Measurements from ENCODE around the gene ADAM11.

ADAM11 gene

GRCh38 chr17:44757045-44757917 is 1.5 kb upstream of the ADAM11 start:
- DNase-seq = no peak

DNA sequence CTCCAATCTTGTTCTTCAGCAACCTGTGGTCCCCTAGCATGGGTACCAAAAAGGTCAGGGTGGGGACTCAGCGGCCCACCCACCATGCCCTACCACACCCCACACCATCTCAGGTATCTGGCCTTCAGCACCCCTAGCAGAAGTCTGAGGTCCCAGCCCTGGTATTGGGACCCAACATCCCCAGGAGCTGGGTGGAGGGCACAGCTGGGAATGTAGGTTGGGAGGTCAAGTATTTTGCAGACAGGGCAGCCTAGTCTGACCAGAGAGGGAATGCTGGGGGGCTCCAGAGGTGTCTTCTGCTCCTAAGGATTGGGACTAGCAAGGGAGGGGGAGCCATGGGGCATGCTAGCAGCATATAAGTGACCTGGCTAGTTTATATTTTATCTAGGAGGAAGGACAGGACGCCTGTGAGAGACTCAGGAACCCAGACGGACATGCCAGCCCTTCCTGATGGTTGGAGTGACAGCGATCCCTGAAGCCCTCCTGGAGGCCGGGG is 822 bp upstream of the ADAM11 start:
- no peak for DNase-seq

DNA sequence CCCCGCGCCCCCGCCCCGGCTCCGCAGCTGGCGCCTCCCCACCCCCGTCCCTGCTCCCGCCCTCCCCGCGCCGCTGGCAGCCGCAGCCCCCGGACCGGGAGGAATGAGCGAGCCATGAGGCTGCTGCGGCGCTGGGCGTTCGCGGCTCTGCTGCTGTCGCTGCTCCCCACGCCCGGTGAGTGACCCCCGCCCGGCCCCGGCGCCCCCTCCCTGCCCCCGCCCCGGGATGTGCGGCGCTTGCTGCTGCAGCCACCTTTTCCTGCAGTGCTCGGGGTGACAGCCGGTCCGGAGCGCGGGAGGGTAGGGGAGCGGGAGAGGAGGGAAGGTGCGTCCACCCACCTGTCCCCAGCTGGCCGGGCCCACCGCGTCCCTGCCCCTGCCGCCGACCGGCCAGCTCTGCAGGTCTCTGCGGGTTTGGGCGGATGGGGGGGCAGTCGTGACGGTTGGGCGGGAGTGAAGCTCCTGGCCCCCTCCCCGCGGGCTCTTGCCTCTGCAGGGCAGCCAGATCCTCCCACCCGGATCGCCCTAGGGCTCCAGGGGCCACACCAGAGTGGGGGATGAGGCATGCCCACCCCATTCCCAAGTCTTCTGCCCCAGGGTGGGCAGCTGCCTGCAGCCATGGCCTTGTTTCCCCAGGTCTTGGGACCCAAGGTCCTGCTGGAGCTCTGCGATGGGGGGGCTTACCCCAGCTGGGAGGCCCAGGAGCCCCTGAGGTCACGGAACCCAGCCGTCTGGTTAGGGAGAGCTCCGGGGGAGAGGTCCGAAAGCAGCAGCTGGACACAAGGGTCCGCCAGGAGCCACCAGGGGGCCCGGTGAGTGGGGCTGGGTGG is 513 bp downstream of the ADAM11 start:
- no peak for DNase-seq

DNA sequence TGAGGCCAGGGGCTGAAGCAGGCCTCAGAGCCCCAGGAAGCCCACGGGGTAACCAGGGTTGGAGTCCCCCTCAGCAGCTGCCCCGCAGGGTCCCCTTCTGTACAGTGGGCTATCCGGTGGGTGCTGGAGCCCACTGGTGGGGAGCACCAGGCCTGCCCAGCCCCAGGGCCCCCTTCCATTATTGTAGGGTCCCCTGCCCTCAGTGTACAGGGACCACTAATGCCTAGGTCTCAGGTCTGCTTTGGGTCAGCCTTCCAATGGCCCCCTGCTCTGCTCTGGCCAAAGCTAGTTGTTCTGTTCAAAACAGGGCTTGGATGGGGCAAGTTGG is 1.1 kb downstream of the ADAM11 start:
- DNase-seq = no peak

DNA sequence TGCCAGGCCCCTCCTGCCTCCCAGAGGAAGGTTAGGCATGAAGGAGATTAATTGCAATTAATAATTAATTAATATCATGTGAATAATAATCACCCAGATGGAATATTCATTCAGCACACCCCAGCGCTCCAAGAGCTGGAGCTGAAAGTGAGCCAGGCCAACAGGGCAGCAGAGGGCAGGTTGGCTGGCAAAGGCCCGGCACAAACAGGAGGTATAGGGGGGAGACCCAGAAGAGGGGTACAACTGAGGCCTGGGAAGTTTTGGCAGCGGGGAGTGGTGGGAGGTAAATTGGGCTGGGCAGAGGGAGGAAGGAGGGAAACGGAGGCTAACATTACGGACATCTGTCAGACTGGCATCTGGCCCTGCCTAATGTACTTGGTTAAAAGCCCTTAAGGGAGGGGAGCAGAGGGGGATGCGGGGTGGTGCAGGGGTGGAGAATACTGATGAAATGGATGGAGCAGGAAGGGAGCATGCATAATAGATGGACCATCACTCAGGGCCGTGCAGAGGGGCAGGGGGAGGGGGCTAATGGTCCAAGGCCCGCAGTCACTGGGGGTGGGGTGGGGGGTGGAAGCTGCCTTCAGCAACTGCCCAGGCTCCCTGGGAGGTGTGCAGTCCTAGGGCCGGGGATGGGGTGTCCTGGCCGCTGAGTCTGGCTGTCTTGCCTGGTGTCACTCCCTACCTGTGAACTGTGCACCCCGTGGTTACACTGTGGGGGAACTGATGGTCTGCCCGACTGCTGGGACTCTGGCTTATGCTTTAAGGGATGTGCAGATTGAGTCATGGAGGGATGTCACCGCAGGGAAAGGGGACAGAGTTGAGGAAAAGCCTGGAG is 1.9 kb downstream of the ADAM11 start:
- no peak for DNase-seq

DNA sequence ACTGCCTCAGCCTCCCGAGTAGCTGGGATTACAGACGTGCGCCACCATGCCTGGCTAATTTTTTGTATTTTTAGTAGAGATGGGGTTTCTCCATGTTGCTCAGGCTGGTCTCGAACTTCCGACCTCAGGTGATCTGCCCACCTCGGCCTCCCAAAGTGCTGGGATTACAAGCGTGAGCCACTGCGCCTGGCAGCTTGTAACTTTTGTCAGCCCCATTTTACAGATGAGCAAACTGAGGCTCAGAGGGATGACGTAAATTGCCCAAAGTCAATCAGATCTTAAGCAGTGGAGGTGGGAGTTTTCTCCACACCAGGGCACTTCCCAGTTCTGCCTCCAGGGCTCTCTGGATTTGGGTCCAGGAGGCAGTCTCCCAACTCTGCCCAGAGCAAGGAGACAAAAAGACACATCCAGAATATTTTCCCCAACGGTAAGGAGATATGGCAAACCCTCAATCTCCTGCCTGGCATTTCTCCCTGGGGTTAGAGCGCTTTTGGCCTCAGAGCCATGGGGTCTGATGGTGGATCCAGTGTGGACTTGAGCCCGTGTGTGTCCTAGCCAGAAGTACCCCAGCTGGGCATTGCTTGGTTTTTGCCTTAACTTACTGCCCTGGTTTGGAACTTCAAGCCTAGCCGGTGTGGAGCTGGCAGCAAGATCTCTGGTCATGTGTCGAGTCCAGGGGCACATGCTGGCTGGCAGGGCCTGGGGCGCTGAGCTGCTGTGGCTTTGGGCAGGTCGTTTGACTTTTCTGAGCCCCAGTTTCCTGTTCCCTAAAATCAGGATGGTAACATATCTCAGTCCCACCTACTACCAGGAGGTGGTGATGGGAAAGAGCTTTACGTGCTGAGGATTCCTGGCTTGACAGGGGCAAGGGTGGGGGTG is 3.4 kb downstream of the ADAM11 start:
- DNase-seq = no peak

DNA sequence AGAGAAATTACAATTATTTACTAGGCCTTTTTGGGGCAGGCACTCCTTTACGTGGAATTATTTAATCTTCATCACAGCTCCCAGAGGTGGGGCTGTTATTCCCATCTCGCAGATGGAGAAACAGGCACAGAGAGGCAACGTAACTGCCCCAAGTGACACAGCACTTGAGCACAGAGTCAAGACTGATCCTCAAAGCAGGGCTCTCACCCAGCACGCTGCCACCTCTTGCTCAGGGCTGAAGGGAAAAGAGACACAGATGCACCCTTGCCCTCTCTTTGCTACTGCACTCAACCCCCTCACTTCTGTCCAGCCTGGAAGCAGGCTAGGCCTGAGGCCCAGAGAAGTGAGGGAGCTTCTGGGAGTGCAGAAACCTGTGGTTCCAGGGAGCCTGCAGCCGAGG is 4.4 kb downstream of the ADAM11 start:
- no peak for DNase-seq

DNA sequence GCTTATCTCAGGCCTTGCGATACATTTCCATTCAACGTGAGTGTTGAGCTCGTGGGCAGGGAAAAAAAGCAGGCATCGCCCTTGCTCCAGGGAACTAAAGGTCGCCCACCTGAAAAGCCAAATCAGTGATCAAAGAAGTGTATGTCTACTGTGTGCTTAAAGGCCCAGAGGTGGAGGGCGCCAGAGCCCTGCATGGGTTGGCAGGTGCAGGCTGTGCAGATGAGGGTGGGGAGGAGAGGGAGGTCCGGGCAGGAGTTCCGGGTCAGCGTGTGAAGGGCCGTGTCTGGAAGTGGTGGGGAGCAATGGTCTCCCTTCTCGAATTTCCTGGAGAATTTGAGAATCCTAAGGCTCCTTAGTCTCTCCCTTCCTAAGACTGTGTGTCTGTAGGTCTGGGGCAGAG is 7.2 kb downstream of the ADAM11 start:
- DNase-seq = no peak

DNA sequence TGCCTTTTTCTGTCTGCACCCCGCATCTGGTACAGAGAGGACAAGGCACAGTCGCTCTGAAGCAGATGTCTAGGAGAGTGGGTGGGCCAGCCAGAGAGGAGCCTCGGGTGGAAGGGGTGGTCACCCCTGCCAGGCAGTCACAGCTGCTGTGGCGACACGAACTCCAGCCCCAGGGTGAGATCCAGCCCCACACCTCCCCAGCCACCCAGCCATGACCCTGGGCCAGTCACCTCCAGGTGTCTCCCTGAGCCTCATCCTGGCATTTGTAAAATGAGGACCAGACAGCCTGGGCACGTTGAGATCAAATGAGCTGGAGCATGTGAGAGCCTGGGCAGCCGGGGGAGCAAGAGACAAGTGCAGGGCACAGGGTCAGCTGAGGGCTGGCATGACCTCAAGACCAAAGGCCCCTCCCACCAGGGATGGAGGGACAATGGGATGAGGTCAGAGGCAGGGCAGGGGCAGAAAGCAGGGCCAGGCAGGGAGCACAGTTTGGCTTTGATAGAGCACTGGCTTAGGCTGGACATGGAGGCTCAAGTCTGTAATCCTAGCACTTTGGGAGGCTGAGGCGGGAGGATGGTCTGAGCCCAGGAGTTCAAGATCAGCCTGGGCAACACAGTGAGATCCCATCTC is 7.7 kb downstream of the ADAM11 start:
- DNase-seq = peak in 26 of 56 donors; percentile 11 to 68 (median 36)

- DNase-seq = no peak
Observed at GRCh38 chr17:44767493-44767892, 8.7 kb downstream of the ADAM11 start.

GRCh38 chr17:44768505-44769142 is 9.8 kb downstream of the ADAM11 start:
- DNase-seq = no peak

DNA sequence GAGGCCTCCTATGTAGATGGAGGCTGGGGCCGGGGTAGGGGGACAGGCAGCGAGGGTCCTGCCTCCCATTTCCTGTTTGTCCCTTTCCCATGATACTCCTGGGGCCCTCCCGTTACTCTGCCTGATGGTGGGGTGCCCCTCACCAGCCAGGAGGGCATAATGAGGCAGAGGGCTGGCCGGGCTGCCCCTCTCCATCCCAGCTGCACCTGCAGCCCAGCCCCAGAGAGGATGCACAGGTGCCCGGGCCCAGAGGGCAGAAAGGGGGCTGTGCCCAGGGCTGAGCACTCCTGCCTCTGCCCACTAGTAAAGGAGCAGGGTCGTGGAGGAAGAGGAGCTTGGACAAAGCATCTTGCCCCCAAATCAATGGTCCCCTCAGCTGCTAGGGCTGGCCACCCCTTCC is 10.4 kb downstream of the ADAM11 start:
- no peak for DNase-seq

DNA sequence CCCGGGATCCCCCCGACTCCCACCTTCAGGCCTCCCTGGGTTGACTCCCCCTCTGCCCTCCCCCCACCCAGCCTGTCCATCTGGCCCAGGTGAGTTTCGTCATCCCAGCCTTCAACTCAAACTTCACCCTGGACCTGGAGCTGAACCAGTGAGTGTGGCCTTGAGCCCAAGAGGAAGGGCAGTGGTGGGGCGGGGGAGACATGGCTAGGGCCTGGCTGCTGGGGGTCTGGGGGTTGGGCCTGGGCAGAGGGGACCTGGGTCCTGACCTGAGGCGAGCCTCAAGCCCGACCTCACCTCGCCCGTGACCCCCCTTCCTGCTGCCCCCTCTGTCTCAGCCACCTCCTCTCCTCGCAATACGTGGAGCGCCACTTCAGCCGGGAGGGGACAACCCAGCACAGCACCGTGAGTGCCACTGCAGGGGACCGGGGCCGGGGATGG is 10.9 kb downstream of the ADAM11 start:
- DNase-seq = no peak

- peak in 1 of 56 donors; percentile 7 for DNase-seq
Observed at GRCh38 chr17:44770166-44770925, 11.6 kb downstream of the ADAM11 start.

DNA sequence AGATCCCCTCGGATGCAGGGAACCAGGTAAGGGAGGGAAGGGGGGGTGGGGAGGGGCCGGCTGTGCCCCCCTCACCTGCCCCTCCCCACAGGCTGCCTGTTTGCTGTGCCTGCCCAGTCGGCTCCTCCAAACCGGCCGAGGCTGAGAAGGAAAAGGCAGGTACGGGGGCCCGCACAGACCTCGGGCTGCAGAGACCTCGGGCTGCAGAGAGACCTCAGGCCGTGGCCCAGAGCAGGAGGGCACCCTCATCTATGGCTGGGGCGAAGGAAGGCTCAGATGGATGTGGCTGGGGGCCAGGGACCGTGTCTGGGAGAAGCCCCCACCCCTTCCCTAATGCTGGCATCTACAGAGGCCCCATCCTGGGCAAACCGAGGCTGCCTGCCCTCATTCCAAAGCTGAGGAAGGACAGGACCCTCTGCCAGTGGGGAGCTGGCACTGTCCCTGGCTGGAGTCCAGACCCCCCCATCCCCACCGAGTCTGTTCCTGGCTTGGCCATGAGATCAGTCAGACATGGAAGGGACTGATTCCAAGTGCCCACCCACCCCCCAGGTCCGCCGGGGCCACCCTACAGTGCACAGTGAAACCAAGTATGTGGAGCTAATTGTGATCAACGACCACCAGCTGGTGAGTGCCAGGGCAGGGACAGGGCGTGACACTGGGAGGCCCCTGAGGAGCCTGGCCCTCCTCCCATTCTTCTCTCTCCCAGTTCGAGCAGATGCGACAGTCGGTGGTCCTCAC is 13.7 kb downstream of the ADAM11 start:
- no peak for DNase-seq

DNA sequence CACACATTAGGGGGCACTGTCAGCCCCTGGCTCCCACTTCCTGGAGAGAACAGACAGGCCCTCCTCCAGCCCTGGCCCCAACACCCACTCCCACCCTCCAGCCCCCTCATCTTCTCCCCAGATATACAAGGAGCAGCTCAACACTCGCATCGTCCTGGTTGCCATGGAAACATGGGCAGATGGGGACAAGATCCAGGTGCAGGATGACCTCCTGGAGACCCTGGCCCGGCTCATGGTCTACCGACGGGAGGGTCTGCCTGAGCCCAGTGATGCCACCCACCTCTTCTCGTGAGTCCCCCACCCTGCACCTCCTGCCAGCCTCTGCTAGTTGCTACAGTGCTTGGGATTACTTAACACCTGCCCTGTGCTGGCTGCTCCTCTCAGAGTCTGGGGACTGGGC is 14.4 kb downstream of the ADAM11 start:
- DNase-seq = no peak

- peak in 53 of 56 donors; percentile 19 to 90 (median 65) for DNase-seq
Observed at GRCh38 chr17:44774271-44775135, 15.7 kb downstream of the ADAM11 start.

Measured in amygdala (tissue), 56 donors.